CD4-positive, alpha-beta T cell (primary cell): ENCODE data around the gene EPHB1. TPM values are rescaled to one million over a fixed set of nuclear protein-coding genes. Genes with fewer than 3 reads are reported as not detected.

ENCODE experiments used
- ATAC-seq: fragments of 200-7000 bp; cut with Tn5 transposase; one replicate; pipeline ENCODE4 v1.10.0; 2022; ENCODE audit warnings: mild to moderate bottlenecking; ENCODE audit not compliant: poor library complexity
- CTCF ChIA-PET: fragments of 350-600 bp; sonication (Branson Sonifier 250); formaldehyde crosslinking; loops from one replicate; lab custom pipeline; 2021; ENCODE audit warnings: antibody characterized with exemption, inconsistent platforms; lab: Charles Lee
- POLR2A ChIA-PET: fragments of 350-600 bp; sonication (Branson Sonifier 250); formaldehyde crosslinking; loops from one replicate; lab custom pipeline; 2021; ENCODE audit warnings: antibody characterized with exemption, inconsistent platforms; lab: Charles Lee
- DNase-seq, 14 experiments: peaks; one replicate each; pipeline ENCODE4 v3.0.0-alpha.2; 2013 to 2020; ENCODE audit warnings: mixed read lengths in 2 of 14
- H3K27ac ChIP-seq, 2 donors: one replicate each; pipeline versions ENCODE4 v1.5.1 to v1.7.0; 2013; ENCODE audit warnings: low read length in 2 of 2, low read depth in 1 of 2, mild to moderate bottlenecking in 1 of 2
- H3K27me3 ChIP-seq, 2 experiments: 1 replicate in 1 of 2; 2 replicates in 1 of 2; pipeline versions ENCODE4 v1.6.1 to v1.7.0; 2013; ENCODE audit warnings: low read length in 2 of 2, control low read depth in 1 of 2, mild to moderate bottlenecking in 1 of 2, moderate library complexity in 1 of 2; ENCODE audit not compliant: insufficient read depth in 2 of 2, control insufficient read depth in 1 of 2
- H3K36me3 ChIP-seq: one replicate; pipeline ENCODE4 v1.6.1; 2013; ENCODE audit warnings: low read length, control low read depth; ENCODE audit not compliant: insufficient read depth
- H3K4me1 ChIP-seq: one replicate; pipeline ENCODE4 v1.6.1; 2013; ENCODE audit warnings: low read length, control low read depth; ENCODE audit not compliant: insufficient read depth
- H3K4me3 ChIP-seq: one replicate; pipeline ENCODE4 v1.5.1; 2013; ENCODE audit warnings: mild to moderate bottlenecking, low read length, moderate library complexity
- H3K9me3 ChIP-seq, 2 experiments: 1 replicate in 1 of 2; 2 replicates in 1 of 2; pipeline versions ENCODE4 v1.6.1 to v1.7.0; 2013; ENCODE audit warnings: low read length in 2 of 2, mild to moderate bottlenecking in 2 of 2, control low read depth in 1 of 2, moderate library complexity in 1 of 2; ENCODE audit not compliant: control insufficient read depth in 1 of 2, insufficient read depth in 1 of 2
- H3K27ac Mint-ChIP-seq: one replicate; pipeline ENCODE4 v1.8.0; 2020; ENCODE audit warnings: mixed read lengths
- H3K27me3 Mint-ChIP-seq: one replicate; pipeline ENCODE4 v1.8.0; 2021; ENCODE audit warnings: mixed read lengths
- H3K36me3 Mint-ChIP-seq: one replicate; pipeline ENCODE4 v1.8.0; 2021; ENCODE audit warnings: low read depth, mixed read lengths
- H3K4me1 Mint-ChIP-seq: one replicate; pipeline ENCODE4 v1.8.0; 2021; ENCODE audit warnings: low read depth, mixed read lengths
- H3K4me3 Mint-ChIP-seq: one replicate; pipeline ENCODE4 v1.8.0; 2020; ENCODE audit warnings: mild to moderate bottlenecking, mixed read lengths
- H3K9me3 Mint-ChIP-seq: one replicate; pipeline ENCODE4 v1.8.0; 2020; ENCODE audit warnings: mixed read lengths
- CTCF ChIP-seq: fragments of 200-600 bp; IDR thresholded peaks from one replicate; pipeline ENCODE4 v1.8.0; 2022; ENCODE audit warnings: antibody characterized with exemption, mild to moderate bottlenecking
- intact Hi-C, 2 experiments: fragments of 100-400 bp; cut with DNase I in 1 of 2; cut with micrococcal nuclease in 1 of 2; formaldehyde crosslinking; loops; one replicate each; pipeline versions ENCODE4 v1.15.1 to v1.9.0; 2023 to 2025; cut with DNase I, micrococcal nuclease
- total RNA-seq, 174 experiments: library from RNA in 2 of 174; stranded (reverse) in 2 of 174; gene quantifications; one replicate each; pipeline ENCODE4 v1.2.3 and lab custom pipeline; 2021 to 2026

Gene EPHB1
- total RNA-seq, 2 experiments from 2014 or later = 0.08 to 0.49 TPM

- Histone ChIP-seq H3K9me3 (no peaks in the 10 kb centered on the region), H3K4me3 (no peak overlapping the region), H3K27me3 (peaks cover under 1 to 2% of the 10 kb centered on the region in 2 experiments), H3K4me1 (peaks cover 12% of the 10 kb centered on the region), H3K36me3 (no peaks in the 10 kb centered on the region), H3K27ac (no peak overlapping the region)
- intact Hi-C loops = no loop called here
- no peak for TF ChIP-seq CTCF
- no peak overlapping the region for H3K4me3 Mint-ChIP-seq
- H3K36me3 Mint-ChIP-seq = no peaks in the 10 kb centered on the region
- H3K27ac Mint-ChIP-seq = no peak overlapping the region
- no peaks in the 10 kb centered on the region for H3K4me1 Mint-ChIP-seq
- H3K27me3 Mint-ChIP-seq = peaks cover 11% of the 10 kb centered on the region
- ChIA-PET POLR2A (no interaction called here), CTCF (no interaction called here)
- ATAC-seq (no peak), DNase-seq (no peak)
- H3K9me3 Mint-ChIP-seq = no peaks in the 10 kb centered on the region
Observed at GRCh38 chr3:134803652-134804051, 8.6 kb downstream of the EPHB1 start.

GRCh38 chr3:134804508-134805480, 9.7 kb downstream of the EPHB1 start:
- CTCF ChIA-PET = no interaction called here
- Histone ChIP-seq H3K4me3 (no peak overlapping the region), H3K9me3 (no peaks in the 10 kb centered on the region), H3K4me1 (peaks cover 12% of the 10 kb centered on the region), H3K36me3 (no peaks in the 10 kb centered on the region), H3K27ac (no peak overlapping the region), H3K27me3 (no peaks in the 10 kb centered on the region)
- ATAC-seq = no peak
- Mint-ChIP-seq H3K27me3 (peaks cover 1% of the 10 kb centered on the region), H3K4me3 (no peak overlapping the region), H3K9me3 (no peaks in the 10 kb centered on the region), H3K36me3 (no peaks in the 10 kb centered on the region), H3K4me1 (no peaks in the 10 kb centered on the region), H3K27ac (no peak overlapping the region)
- no peak for TF ChIP-seq CTCF
- POLR2A ChIA-PET = no interaction called here
- intact Hi-C loops = no loop called here
- no peak for DNase-seq

GRCh38 chr3:134807189-134807588, 12.1 kb downstream of the EPHB1 start:
- Histone ChIP-seq H3K27me3 (no peaks in the 10 kb centered on the region), H3K4me3 (no peak overlapping the region), H3K27ac (no peak overlapping the region), H3K4me1 (peaks cover 12% of the 10 kb centered on the region), H3K9me3 (no peaks in the 10 kb centered on the region), H3K36me3 (no peaks in the 10 kb centered on the region)
- no peak for DNase-seq
- H3K36me3 Mint-ChIP-seq = no peaks in the 10 kb centered on the region
- H3K4me3 Mint-ChIP-seq = no peak overlapping the region
- H3K4me1 Mint-ChIP-seq = no peaks in the 10 kb centered on the region
- H3K9me3 Mint-ChIP-seq = no peaks in the 10 kb centered on the region
- H3K27me3 Mint-ChIP-seq = no peaks in the 10 kb centered on the region
- no peak for ATAC-seq
- intact Hi-C loops = no loop called here
- ChIA-PET CTCF (no interaction called here), POLR2A (no interaction called here)
- TF ChIP-seq CTCF = no peak
- H3K27ac Mint-ChIP-seq = no peak overlapping the region
